ENCODE data around the gene SPOCD1. TPM values are rescaled to one million over a fixed set of nuclear protein-coding genes. Genes with fewer than 3 reads are reported as not detected.

SPOCD1 gene
- polyA plus RNA-seq, 2 of the 4 experiments (the other 2 are of a cell fraction): 0.98 to 4.8 TPM

GRCh38 chr1:31807273-31808048 is 8.4 kb downstream of the SPOCD1 start:
- Histone ChIP-seq H3K4me1 (no peaks in the 10 kb centered on the region), H3K27ac (no peak overlapping the region), H3K4me3 (no peak overlapping the region), H3K9me3 (no peaks in the 10 kb centered on the region), H3K4me2 (no peak overlapping the region)
- ChIA-PET POLR2A (no interaction called here), CTCF (interaction anchor here (0.6 to 1.0 kb wide), 2 partner anchors 18 to 593 kb away, joined by 3 read pairs; no protein-coding TSS in a partner anchor)
- FAIRE-seq (no peak), DNase-seq (ENCODE audit: low read depth in 1 of 2, low spot score in 1 of 2) (no peak), ATAC-seq (no peak)
- 72% methylated on average over 4 of the region's 4 CpGs for WGBS (ENCODE audit: missing lambda C conversion rate)
- no peak for TF ChIP-seq HOXB13 (CRISPR knock-in tag; IDR thresholded peaks at IDR 0.05; ENCODE audit: low read depth)
- TF ChIP-seq FOSL2 (IDR thresholded peaks at IDR 0.05): no peak
- TF ChIP-seq FOSL2 (CRISPR knock-in tag; IDR thresholded peaks at IDR 0.05): no peak
- TF ChIP-seq CBX2 (IDR thresholded peaks at IDR 0.05; ENCODE audit: borderline replicate concordance, low read depth): no peak
- TF ChIP-seq MYC (IDR thresholded peaks at IDR 0.05; ENCODE audit: borderline replicate concordance, low read length): no peak
- TF ChIP-seq HMGXB4 (CRISPR knock-in tag; IDR thresholded peaks at IDR 0.05; ENCODE audit: borderline replicate concordance): no peak

- no peak for TF ChIP-seq USF2 (IDR thresholded peaks at IDR 0.05)
- no peak for TF ChIP-seq PHF8 (IDR thresholded peaks at IDR 0.05; ENCODE audit: borderline replicate concordance, low read depth)
- no peak for TF ChIP-seq HES2 (IDR thresholded peaks at IDR 0.05)
- no peak for TF ChIP-seq EHMT2 (IDR thresholded peaks at IDR 0.05; ENCODE audit: low read depth)
- no peak for TF ChIP-seq MAZ (IDR thresholded peaks at IDR 0.05; ENCODE audit: borderline replicate concordance, low read depth, low read length)
- no peak for TF ChIP-seq E2F6 (IDR thresholded peaks at IDR 0.05; ENCODE audit: borderline replicate concordance, low read depth)
- TF ChIP-seq POLR2AphosphoS2 (conservative IDR thresholded peaks at IDR 0.05; ENCODE audit: low read length): no peak
- no peak for TF ChIP-seq RAD21 (conservative IDR thresholded peaks at IDR 0.05 in 1 of 2, IDR thresholded peaks at IDR 0.05 in 1 of 2)
- no peak for TF ChIP-seq ZFP36 (IDR thresholded peaks at IDR 0.05; ENCODE audit: borderline replicate concordance, partially characterized antibody)
- TF ChIP-seq CBX2 (IDR thresholded peaks at IDR 0.05; ENCODE audit: borderline replicate concordance, low read depth): no peak
- no peak for TF ChIP-seq JUNB (IDR thresholded peaks at IDR 0.05)
- no peak for TF ChIP-seq FOSL2 (IDR thresholded peaks at IDR 0.05)
- TF ChIP-seq FOSL2 (CRISPR knock-in tag; IDR thresholded peaks at IDR 0.05): no peak
- no peak for TF ChIP-seq CBX8 (IDR thresholded peaks at IDR 0.05)
- no peak for TF ChIP-seq PBX3 (IDR thresholded peaks at IDR 0.05)
- TF ChIP-seq FOXS1 (CRISPR knock-in tag; IDR thresholded peaks at IDR 0.05): no peak
- TF ChIP-seq RARB (CRISPR knock-in tag; IDR thresholded peaks at IDR 0.05): no peak
- no peak for TF ChIP-seq EP300 (IDR thresholded peaks at IDR 0.05)
- TF ChIP-seq MYC (IDR thresholded peaks at IDR 0.05; ENCODE audit: borderline replicate concordance, low read length): no peak
- Histone ChIP-seq H3K27ac (no peak overlapping the region), H3K4me3 (no peak overlapping the region), H3K4me2 (no peak overlapping the region), H3K4me1 (no peaks in the 10 kb centered on the region), H3K9me3 (no peaks in the 10 kb centered on the region)
- ChIA-PET POLR2A (no interaction called here), CTCF (interaction anchor here (0.6 to 2.5 kb wide), 4 partner anchors 10 to 172 kb away, joined by 3 to 9 read pairs (median 4); partner anchors contain the start of gene SPOCD1)
- DNase-seq (ENCODE audit: low read depth in 1 of 2, low spot score in 1 of 2) (no peak), ATAC-seq (no peak), FAIRE-seq (no peak)
- 76% methylated on average over 6 of the region's 6 CpGs for WGBS (ENCODE audit: missing lambda C conversion rate)
Observed at GRCh38 chr1:31805318-31805717, 10.5 kb downstream of the SPOCD1 start.
